SU-DHL-6 (cell line): ENCODE results near the gene CHST13.

ENCODE experiments used
- EZH2phosphoT487 ChIP-seq: fragments of 200-600 bp; sonication (generic), shearing (Covaris generic); conservative IDR thresholded peaks from 2 replicates; pipeline ENCODE4 v1.6.1; 2018; ENCODE audit warnings: mild to moderate bottlenecking, antibody characterized with exemption, low read length, moderate library complexity, mixed read lengths
- TF ChIP-seq, protein P1 (sequence below): fragments of 200-600 bp; sonication (generic); IDR thresholded peaks from one replicate; pipeline ENCODE4 v1.5.1; 2017; ENCODE audit warnings: antibody characterized with exemption, mild to moderate bottlenecking, low read length, moderate library complexity; ENCODE audit not compliant: insufficient read depth, poor library complexity, severe bottlenecking

DNA sequence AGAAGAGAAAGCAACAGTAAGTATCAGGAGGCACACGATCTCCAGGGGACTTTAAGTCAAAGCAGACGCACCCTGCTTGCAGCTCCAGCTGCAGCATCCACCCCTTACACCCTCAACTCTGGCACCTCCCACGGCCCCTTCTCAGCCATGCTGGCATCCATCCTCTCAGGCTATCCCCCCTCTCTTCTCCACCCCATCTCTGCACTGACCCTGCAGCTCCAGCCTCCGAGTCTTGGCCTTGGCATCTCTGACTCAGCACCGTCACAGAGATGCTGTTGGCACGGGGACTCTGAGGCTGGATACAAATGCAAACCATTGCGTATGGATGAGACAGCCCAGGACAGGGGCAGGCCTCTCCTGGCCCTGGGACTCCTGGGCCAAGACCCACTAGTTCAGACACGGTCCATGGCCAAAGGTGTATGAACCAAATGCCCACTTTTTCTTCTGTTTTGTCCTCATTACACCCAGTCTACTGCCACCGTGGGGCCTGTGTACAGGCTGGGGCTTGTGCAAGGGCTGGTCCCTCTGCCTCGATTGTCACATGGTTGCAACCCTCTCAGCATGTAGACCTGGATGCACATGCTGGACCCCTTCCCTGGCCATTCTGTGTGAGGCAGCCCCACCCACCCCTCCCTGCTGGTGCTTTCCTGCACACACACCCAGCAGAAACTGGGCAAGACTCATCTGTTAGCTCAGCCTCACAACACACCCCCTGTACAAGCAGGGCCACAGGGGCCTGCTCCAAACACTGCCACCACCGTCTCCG, 29.6 kb upstream of the CHST13 start:
- TF ChIP-seq, protein P1, sequence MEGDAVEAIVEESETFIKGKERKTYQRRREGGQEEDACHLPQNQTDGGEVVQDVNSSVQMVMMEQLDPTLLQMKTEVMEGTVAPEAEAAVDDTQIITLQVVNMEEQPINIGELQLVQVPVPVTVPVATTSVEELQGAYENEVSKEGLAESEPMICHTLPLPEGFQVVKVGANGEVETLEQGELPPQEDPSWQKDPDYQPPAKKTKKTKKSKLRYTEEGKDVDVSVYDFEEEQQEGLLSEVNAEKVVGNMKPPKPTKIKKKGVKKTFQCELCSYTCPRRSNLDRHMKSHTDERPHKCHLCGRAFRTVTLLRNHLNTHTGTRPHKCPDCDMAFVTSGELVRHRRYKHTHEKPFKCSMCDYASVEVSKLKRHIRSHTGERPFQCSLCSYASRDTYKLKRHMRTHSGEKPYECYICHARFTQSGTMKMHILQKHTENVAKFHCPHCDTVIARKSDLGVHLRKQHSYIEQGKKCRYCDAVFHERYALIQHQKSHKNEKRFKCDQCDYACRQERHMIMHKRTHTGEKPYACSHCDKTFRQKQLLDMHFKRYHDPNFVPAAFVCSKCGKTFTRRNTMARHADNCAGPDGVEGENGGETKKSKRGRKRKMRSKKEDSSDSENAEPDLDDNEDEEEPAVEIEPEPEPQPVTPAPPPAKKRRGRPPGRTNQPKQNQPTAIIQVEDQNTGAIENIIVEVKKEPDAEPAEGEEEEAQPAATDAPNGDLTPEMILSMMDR, result no peak
- no peak for TF ChIP-seq EZH2phosphoT487
